ENCODE results near the gene SLC2A11.
A peak's percentile ranks its signal among the peaks of the same experiment; 100 is the strongest.

SLC2A11 gene

GRCh38 chr22:23832226-23833016 is 25.3 kb upstream of the SLC2A11 start:
- no peak for DNase-seq

- no peak for DNase-seq
These were observed 24.5 kb upstream of the SLC2A11 start for GRCh38 chr22:23833017-23833751.

DNA sequence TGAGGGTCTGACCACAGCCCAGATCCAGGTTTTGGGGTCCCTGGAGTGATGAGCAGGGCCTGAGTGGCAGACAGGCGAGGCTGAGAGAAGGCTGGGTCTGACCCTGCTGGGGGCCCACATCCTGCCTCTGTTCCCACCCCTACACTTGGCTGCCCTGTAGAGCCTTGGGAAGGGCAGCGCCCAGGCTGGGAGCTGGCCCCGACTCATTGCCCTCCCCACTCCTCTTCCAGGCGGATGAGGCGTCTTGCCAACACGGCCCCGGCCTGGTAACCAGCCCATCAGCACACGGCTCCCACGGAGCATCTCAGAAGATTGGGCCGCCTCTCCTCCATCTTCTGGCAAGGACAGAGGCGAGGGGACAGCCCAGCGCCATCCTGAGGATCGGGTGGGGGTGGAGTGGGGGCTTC is 23.8 kb upstream of the SLC2A11 start:
- DNase-seq: no peak

GRCh38 chr22:23834406-23834792 is 23.3 kb upstream of the SLC2A11 start:
- no peak for DNase-seq

DNA sequence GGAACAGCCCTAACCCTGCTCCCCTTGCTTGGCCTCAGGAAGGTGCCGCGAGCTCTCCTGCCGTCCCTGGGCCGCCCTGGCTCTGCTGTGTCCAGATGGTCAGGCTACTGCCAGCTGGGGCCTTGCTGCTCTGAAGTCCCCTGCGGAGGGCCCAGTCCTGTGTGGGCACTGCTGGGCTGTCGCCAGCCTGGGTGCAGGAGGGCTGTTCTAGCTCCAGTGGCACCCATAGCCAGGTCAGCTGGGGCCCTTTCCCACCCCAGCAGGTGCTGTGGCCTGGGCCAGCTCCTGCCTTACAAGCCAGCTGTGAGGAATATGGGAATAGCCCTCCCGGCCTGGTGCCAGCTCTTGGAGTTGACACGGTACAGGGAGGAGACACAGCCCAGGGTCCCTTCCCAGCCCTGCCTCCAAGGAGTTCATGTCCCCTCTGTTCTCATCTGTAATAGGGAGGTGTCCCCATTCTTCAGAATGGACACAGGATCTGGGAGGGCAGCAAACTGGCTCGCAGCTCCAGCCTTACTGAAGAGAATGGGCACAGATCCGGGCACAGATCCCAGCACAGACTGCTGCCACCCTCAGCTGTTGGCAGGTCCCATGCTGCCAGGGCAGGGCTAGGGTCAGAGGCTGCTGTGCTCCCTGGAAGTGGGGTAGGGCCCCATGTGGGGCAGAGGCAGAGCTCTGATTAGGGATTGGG is 22.7 kb upstream of the SLC2A11 start:
- DNase-seq: no peak

DNA sequence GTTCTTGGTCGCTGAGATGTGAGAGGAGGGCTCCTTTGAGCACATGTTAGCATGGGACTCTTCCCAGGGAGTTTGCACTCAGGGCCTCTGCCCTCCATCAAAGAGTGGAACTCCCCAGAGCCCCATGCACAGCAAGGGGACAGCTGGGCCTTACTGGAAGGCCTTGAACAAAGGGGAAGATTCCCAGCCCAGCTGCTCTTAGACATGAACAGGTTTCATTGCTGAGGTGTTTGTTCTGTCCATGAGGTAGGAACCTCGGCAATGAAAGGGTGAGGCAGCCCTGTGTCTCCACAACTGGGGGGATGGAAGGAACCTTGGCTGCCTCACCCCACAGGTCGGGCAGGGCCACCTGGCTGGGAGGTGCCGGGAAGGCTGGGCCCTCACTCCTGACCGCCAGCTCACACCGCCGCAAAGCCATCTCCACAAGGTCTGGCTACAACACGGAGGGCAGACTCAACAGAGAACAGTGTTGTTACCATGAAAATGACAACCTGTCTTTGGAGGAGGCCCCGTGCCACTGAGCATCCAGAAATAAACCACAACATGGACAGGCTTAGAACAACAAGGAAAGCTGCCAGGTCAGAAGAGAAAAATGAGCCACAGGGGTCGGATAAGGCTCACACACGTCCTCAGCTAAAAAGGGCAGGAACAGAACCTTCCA is 22.1 kb upstream of the SLC2A11 start:
- no peak for DNase-seq

GRCh38 chr22:23836281-23836680 is 21.4 kb upstream of the SLC2A11 start:
- no peak for DNase-seq

DNA sequence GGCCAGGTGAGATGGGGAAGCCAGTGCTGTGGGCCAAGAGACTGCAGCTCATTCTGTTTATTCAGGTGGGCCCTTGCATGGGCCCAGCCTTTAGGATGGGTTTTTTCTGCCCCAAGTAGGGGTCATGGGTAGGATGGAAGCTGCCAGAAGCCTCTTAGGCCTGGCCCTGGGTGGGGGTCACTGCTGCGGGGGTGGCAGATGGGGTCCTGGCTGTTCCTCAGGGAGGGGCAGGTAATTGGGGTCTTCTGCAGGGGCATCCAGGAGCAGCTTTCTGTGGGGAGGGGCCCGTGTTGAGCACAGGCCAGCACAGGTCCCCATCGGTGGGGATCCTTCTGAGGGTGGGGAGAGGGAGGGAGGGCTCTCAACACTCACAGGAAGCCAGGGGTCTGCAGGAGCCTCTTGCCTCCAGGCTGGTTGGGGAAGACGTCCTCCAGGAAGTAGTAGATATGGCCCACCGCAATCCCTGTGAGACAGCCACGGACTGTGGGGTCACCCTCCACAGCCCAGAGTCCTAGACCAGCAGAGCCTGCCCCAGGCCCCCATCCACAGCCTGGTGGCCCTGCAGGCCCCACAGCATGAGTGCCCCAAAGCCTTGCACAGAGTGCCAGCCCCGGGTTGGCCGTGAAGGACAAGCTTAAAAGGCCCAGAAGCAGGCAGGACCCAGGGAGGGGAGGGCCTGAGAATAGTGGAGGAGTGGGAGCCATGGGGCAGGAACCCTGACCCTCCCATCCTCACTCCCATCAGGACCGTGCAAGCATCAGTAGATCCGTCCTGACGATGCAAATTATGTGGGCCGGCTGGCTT is 20.8 kb upstream of the SLC2A11 start:
- DNase-seq: no peak

DNA sequence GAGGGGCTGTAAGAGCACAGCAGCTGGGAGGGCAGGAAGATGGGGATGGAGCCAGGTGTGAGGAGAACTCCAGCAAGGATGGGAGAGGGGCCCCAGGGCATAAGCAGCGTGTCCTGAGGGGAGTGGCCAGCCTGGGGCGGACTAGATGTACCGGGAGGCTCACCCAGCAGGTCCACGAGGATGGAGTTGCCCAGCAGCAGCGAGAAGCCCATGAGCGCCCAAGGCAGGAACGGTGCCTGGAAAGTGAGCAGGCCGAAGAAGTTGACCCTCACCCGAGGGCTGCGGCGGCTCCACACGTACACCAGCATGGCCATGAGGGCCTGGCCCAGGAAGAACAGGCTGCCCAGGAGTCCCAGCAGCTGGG is 20.2 kb upstream of the SLC2A11 start:
- no peak for DNase-seq

GRCh38 chr22:23837911-23838680 is 19.6 kb upstream of the SLC2A11 start:
- no peak for DNase-seq

DNA sequence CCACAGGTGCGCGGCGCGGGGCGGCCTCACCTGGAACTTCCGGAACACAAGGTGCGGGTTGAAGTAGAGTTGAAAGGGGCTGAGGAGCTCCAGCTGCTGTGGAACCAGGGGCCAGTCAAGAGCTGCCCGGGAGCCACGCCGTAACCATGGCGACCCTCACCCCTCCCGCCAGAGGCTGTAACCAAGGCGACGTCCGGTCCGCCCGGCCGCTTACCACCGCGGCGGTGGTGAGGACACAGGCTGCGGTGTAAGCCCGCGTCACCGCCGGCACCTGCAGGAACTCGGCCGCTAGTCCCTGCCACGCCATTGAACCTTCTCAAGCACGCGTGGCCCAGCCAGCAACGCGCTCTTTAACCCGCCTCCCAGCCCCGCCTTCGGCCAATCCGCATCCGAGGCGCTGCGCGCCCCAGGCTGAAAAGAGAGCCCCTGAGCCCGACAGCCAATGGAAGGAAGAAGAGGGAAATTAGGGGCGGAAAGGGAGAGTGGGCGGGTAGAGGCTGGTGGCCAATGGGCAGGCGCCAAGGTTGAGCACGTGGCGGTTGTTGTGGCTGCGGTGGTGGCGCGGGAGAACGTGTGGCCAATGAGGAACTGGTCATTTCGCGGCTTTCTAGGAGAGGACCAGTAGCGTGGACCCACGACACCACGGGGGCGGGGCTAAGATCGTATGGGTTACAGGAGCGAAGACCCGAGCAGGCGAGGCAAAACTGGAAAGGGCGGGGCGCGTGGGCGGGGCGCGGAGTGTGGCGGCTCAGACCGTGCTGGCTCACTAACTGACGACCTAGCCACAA is 18.8 kb upstream of the SLC2A11 start, which contains the start of gene DERL3:
DERL3 (minus strand) TSS at position 326 of the 788 bp plus-strand sequence; CDS start at position 307, 19 bp downstream.
- peak; percentile 100 for DNase-seq

DNA sequence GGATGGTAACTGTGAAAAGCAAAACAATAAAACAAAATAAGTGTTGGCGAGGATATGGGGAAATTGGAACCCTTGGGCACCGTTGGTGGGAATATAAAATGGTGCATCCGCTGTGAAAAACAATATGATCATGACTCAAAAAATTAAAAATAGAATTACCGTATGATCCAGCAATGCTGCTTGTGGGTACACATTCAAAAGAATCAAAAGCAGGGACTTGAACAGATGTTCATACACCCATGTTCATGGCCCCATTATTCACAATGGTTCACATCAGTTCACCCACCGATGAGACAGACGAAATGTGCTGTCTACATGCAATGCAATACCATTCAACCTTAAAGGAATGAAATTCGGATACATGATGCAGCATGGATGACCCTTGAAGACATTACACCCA is 17.6 kb upstream of the SLC2A11 start:
- no peak for DNase-seq

DNA sequence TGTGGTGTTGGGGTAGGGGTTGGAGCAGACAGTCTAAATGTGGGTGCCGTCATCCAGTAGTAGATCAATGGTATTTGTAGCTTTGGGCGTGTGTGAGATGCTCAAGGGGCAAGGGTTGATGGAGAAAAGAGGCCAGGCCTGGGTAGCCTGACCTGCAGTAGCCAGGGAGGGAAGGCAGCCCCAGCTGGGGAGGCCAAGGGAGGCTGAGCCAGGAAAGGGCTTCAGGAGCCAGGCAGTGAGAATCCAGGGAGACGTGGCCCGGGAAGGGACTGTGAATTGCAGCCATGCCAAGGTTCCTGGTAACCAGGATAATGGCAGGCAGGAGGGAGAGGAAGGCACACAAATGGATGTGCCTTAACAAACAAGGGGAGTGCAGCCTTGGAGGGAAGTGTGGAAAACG is 16.4 kb upstream of the SLC2A11 start:
- DNase-seq: no peak

- DNase-seq: no peak
These were observed 15.8 kb upstream of the SLC2A11 start for GRCh38 chr22:23841736-23842445.

- no peak for DNase-seq
These were observed 15.1 kb upstream of the SLC2A11 start for GRCh38 chr22:23842599-23842998.

DNA sequence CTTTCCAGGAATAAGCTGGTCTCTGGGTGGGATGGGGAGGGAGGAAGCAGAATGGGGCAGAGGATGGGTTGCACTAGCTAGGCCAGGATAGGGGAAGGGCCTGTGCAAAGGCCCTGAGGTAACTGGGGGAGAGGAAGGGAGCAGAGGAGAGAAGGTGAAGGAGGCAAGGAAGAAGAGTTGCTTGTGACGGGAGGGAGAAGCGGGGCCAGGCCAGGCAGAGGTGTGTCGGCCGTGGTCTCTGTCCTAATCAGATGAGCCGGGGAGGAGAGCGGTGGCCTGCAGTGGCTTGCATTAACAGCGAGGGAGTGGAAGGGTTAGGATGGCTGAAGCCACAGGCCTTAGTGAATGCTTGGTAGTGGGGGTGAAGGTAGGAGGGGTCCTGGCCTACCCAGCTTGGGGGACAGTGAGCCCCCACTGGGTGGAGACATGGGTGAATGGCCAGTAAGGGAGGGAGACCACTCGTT is 12.9 kb upstream of the SLC2A11 start:
- DNase-seq: no peak

GRCh38 chr22:23845265-23846080 is 12.2 kb upstream of the SLC2A11 start:
- no peak for DNase-seq

DNA sequence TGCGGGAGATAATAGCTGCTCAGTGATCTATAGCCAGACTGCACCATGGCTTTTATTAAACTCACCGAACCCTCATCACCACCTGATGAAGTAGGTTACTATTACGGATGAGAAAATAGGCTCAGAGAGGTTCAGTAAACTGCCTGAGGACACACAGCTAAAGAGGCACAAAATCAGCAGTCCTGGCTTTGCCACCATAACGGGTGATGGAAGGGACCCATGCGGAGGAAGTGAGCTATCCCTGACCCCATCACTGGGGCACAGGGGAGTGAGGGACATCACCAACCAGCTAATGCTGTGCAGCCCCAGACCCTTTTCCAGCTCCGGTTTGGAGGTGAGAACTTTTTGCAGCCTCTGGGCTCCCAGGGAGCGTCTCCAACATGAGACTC is 11.6 kb upstream of the SLC2A11 start:
- DNase-seq: no peak

DNA sequence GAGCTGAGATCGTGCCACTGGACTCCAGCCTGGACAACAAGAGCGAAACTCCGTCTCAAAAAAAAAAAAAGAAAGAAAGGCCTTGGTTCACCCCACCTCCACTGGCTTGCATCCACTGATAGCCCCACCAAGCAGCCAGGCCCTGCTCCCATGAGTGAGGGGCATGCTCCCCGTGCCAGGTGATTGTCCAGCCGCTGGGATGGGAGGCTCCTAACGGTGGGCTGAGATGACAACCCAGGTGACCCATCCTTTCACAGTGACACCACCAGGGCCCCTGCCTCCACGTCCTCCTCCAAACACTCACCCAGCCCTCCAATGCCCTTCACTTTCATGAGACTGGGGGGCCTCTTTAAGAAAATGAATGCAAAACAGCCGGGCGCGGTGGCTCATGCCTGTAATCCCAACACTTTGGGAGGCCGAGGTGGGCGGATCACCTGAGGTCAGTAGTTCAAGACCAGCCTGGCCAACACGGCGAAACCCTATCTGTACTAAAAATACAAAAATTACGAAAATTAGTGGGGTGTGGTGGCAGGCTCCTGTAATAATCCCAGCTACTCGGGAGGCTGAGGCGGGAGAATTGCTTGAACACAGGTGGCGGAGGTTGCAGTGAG is 10.3 kb upstream of the SLC2A11 start:
- DNase-seq: no peak

All from COR-L47 (cell line).